Endothelial cell of umbilical vein (primary cell): Measurements from ENCODE around the gene IFNG-AS1. TPM values are rescaled to one million over a fixed set of nuclear protein-coding genes. Genes with fewer than 3 reads are reported as not detected.
A peak's percentile ranks its signal among the peaks of the same experiment; 100 is the strongest.

Experiments
- Bru-seq: library from RNA; stranded (reverse); fragments of 400-500 nt; gene quantifications from one replicate; lab custom pipeline; 2021; lab: Mats Ljungman, UMichigan
- BruChase-seq, 2 experiments: library from RNA; stranded (reverse); fragments of 400-500 nt; gene quantifications; one replicate each; lab custom pipeline; 2021; lab: Mats Ljungman, UMichigan
- BruUV-seq: library from RNA; stranded (reverse); fragments of 400-500 nt; replicated peaks from 2 replicates; lab custom pipeline; 2021; lab: Mats Ljungman, UMichigan
- CTCF ChIA-PET: fragments of 300-600, 350-600 bp; sonication (Branson Sonifier 250); formaldehyde crosslinking; loops from one replicate; lab custom pipeline; 2021; ENCODE audit warnings: antibody characterized with exemption, inconsistent platforms; lab: Charles Lee
- POLR2A ChIA-PET: fragments of 300-600, 350-600 bp; sonication (Branson Sonifier 250); formaldehyde crosslinking; loops from one replicate; lab custom pipeline; 2021; ENCODE audit warnings: antibody characterized with exemption, inconsistent platforms; lab: Charles Lee
- DNase-seq: peaks from one replicate; pipeline ENCODE4 v3.0.0-alpha.2; 2011; ENCODE audit warnings: low read depth, low spot score
- FAIRE-seq: peaks from 2 replicates; lab custom pipeline; 2011; peaks lifted over from hg19 to GRCh38; lab: Jason Lieb, UNC
- H2AFZ ChIP-seq: 2 replicates; pipeline ENCODE4 v1.6.0; 2012; ENCODE audit warnings: low read depth, low read length, control low read depth, inconsistent platforms
- H3K27ac ChIP-seq: 2 replicates; pipeline ENCODE4 v1.5.1; 2011; ENCODE audit warnings: low read depth, mild to moderate bottlenecking, control low read depth, low read length, moderate library complexity; ENCODE audit not compliant: insufficient read depth
- H3K27me3 ChIP-seq, 2 experiments: 2 replicates each; pipeline versions ENCODE4 v1.6.0 to v1.6.1; 2011; ENCODE audit warnings: low read length in 2 of 2, mixed read lengths in 1 of 2; ENCODE audit not compliant: control insufficient read depth in 2 of 2, insufficient read depth in 2 of 2
- H3K36me3 ChIP-seq, 2 experiments: 2 replicates in 1 of 2; 3 replicates in 1 of 2; pipeline ENCODE4 v1.5.1; 2011; ENCODE audit warnings: low read length in 2 of 2, mild to moderate bottlenecking in 1 of 2, moderate library complexity in 1 of 2; ENCODE audit not compliant: control insufficient read depth in 2 of 2, insufficient read depth in 2 of 2; ENCODE audit errors: extremely low read depth in 1 of 2
- H3K4me1 ChIP-seq: 3 replicates; pipeline ENCODE4 v1.5.1; 2011; ENCODE audit warnings: mild to moderate bottlenecking, low read length; ENCODE audit not compliant: control insufficient read depth, insufficient read depth; ENCODE audit errors: extremely low read depth
- H3K4me2 ChIP-seq: 2 replicates; pipeline ENCODE4 v1.6.1; 2011; ENCODE audit warnings: low read length, control low read depth, mixed read lengths; ENCODE audit not compliant: insufficient read depth
- H3K4me3 ChIP-seq, 3 experiments: fragments of 200-600 bp in 1 of 3; sonication (generic), shearing (Covaris generic) in 1 of 3; replicated peaks in 1 of 3; 2 replicates each; pipeline ENCODE4 v1.5.1; 2011 to 2016; ENCODE audit warnings: control low read depth in 3 of 3, low read length in 3 of 3, mild to moderate bottlenecking in 2 of 3, inconsistent platforms in 1 of 3, low read depth in 1 of 3, moderate library complexity in 1 of 3; ENCODE audit not compliant: insufficient read depth in 1 of 3
- H3K79me2 ChIP-seq: 2 replicates; pipeline ENCODE4 v1.6.0; 2012; ENCODE audit warnings: low read length, inconsistent platforms; ENCODE audit not compliant: control insufficient read depth, insufficient read depth
- H3K9ac ChIP-seq: replicated peaks from 2 replicates; pipeline ENCODE3; 2011; ENCODE audit warnings: low read length, control low read depth; ENCODE audit not compliant: insufficient read depth; ENCODE audit errors: extremely low read depth
- H3K9me1 ChIP-seq: replicated peaks from 3 replicates; pipeline ENCODE4 v1.6.0; 2011; ENCODE audit warnings: mild to moderate bottlenecking, low read length; ENCODE audit not compliant: control insufficient read depth, insufficient read depth; ENCODE audit errors: extremely low read depth
- H3K9me3 ChIP-seq: replicated peaks from 2 replicates; pipeline ENCODE4 v1.5.1; 2012; ENCODE audit warnings: low read length, inconsistent platforms; ENCODE audit not compliant: control insufficient read depth, insufficient read depth
- H4K20me1 ChIP-seq: replicated peaks from 2 replicates; pipeline ENCODE3; 2011; ENCODE audit warnings: mild to moderate bottlenecking, low read length; ENCODE audit not compliant: control insufficient read depth, insufficient read depth; ENCODE audit errors: extremely low read depth
- FOS ChIP-seq: IDR thresholded peaks from 2 replicates; pipeline ENCODE4 v1.6.1; 2011; ENCODE audit warnings: mild to moderate bottlenecking, low read length, moderate library complexity, borderline replicate concordance; ENCODE audit not compliant: insufficient read depth
- GATA2 ChIP-seq: IDR thresholded peaks from 2 replicates; pipeline ENCODE4 v1.7.0; 2011; ENCODE audit warnings: low read depth, mild to moderate bottlenecking, moderate library complexity, mixed read lengths, low read length; ENCODE audit not compliant: insufficient read length, insufficient read depth
- JUN ChIP-seq: IDR thresholded peaks from 2 replicates; pipeline ENCODE4 v1.6.1; 2011; ENCODE audit warnings: borderline replicate concordance, low read depth; ENCODE audit not compliant: insufficient read length, insufficient read depth
- MYC ChIP-seq: IDR thresholded peaks from one replicate; pipeline ENCODE4 v1.6.1; 2011; ENCODE audit warnings: mild to moderate bottlenecking, low read depth, low read length
- POLR2A ChIP-seq: IDR thresholded peaks from 2 replicates; pipeline ENCODE4 v1.6.1; 2012; ENCODE audit warnings: low read depth, mild to moderate bottlenecking, control low read depth, low read length
- POLR2AphosphoS5 ChIP-seq: IDR thresholded peaks from 2 replicates; pipeline ENCODE4 v1.6.1; 2012; ENCODE audit warnings: low read depth, mild to moderate bottlenecking, control low read depth, low read length, moderate library complexity; ENCODE audit not compliant: insufficient read depth
- dilution Hi-C: fragments of 300-500 bp; cut with MboI; formaldehyde crosslinking; loops from one replicate; pipeline ENCODE4 v1.15.0; 2019; ENCODE audit warnings: low sequenced_read_pairs; ENCODE audit not compliant: extremely low pct_ligation_motif_present
- intact Hi-C: fragments of 100-400 bp; cut with micrococcal nuclease; formaldehyde crosslinking; loops from one replicate; pipeline ENCODE4 v1.10.0; 2022
- long read RNA-seq: library from polyadenylated mRNA; stranded (forward); transcript quantifications from one replicate; pipeline ENCODE4 v2.0.0, GENCODE V29; 2021
- polyA minus RNA-seq, 3 experiments: library from RNA; depleted of rRNA, polyadenylated mRNA; stranded (reverse); fragments of >200 nt; gene quantifications; 1 replicate in 1 of 3; 2 replicates in 2 of 3; pipeline ENCODE4 v1.2.3, GENCODE V29; 2011
- polyA plus RNA-seq, 4 experiments: library from polyadenylated mRNA; depleted of rRNA in 3 of 4; stranded (reverse) in 3 of 4; unstranded in 1 of 4; fragments of >200 nt; gene quantifications; 2 replicates each; pipeline versions ENCODE4 v1.2.1 to v1.2.3, GENCODE V29; 2011 to 2012; ENCODE audit warnings: missing spikeins in 1 of 4
- total RNA-seq: library from RNA; stranded (reverse); gene quantifications from 2 replicates; pipeline ENCODE4 v1.2.3, GENCODE V29; 2021
- TF ChIP-seq, protein P1 (sequence below), 2 donors: IDR thresholded peaks; 1 replicate in 1 of 2; 2 replicates in 1 of 2; pipeline ENCODE4 v1.5.1; 2011; ENCODE audit warnings: low read length in 2 of 2, mild to moderate bottlenecking in 2 of 2, moderate library complexity in 2 of 2, control low read depth in 1 of 2, inconsistent platforms in 1 of 2, low read depth in 1 of 2; ENCODE audit not compliant: insufficient read depth in 1 of 2; ENCODE audit errors: extremely low read depth in 1 of 2
- TF ChIP-seq, protein P2 (sequence below): IDR thresholded peaks from 2 replicates; pipeline ENCODE4 v1.6.1; 2011; ENCODE audit not compliant: insufficient read depth, insufficient read length

IFNG-AS1 gene
- total RNA-seq (not detected in 2 replicates), polyA plus RNA-seq (not detected in 2 replicates), polyA minus RNA-seq (not detected in 2 replicates), Bru-seq, nascent RNA (percentile 1 among the genes with signal in this experiment), BruChase-seq, experiment 1, labeled RNA remaining after a 6-hour chase (not detected), BruChase-seq, experiment 2, labeled RNA remaining after a 2-hour chase (not detected)
- not detected in 2 replicates for polyA plus RNA-seq (2011; cell fraction: cytosol; rRNA removed)
- not detected in 2 replicates for polyA plus RNA-seq (2011; cell fraction: nucleus; rRNA removed)
- not detected in 2 replicates for polyA plus RNA-seq (2012)
- not detected for polyA minus RNA-seq (2011; cell fraction: cytosol; rRNA and poly(A)+ RNA removed)
- not detected in 2 replicates for polyA minus RNA-seq (2011; cell fraction: nucleus; rRNA and poly(A)+ RNA removed)
- long read RNA-seq: 0 reads

DNA sequence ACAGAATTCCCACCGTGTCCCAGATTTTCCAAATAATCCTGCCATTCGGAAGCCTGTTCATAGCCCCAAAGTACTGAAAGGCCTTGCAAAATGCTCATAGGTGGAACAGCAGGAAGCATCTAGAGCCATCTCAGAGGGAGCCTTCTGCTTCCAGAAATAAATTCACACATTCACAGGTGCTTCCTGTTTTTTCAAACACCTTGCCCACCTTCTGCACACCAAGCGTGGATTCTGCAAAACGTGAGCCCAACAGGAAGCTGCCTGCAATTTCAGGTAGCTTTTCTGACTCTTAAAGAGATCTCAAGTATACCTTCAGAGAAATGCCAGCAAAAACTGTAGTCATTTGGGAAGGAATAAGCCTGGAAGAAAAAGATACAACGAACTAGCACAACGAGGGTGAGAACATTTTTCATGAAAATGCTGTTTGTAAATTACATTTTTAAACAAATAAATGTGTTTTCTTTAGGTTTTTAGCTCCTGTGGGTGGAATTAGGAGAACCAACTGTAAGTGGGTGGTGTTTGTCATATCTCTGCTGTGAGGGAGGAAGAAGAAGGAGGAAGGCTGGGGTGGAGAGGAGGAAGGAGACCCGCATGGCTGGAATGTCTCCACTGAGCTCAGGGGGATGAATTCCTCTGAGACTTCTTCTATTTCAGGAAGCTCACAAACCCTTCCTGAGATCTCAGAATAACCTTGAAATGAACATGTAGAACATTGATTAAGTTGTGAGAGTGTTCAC is at the start of gene IFNG-AS1:
Gene IFNG-AS1 (plus strand): TSS at position 264 of the 737 bp plus-strand sequence.
- Histone ChIP-seq H3K27ac (no peak within 1 kb of the TSS), H2AFZ (no peak within 1 kb of the TSS), H3K9ac (no peak within 1 kb of the TSS), H3K36me3 (no peaks in the 10 kb centered on the region), H3K4me3 (no peak within 1 kb of the TSS), H4K20me1 (no peaks in the 10 kb centered on the region), H3K9me3 (no peaks in the 10 kb centered on the region), H3K79me2 (no peaks in the 10 kb centered on the region), H3K4me1 (no peaks in the 10 kb centered on the region), H3K27me3 (no peaks in the 10 kb centered on the region), H3K9me1 (no peaks in the 10 kb centered on the region), H3K4me2 (no peak within 1 kb of the TSS)
- DNase-seq: no peak
- TF ChIP-seq GATA2: no peak
- TF ChIP-seq JUN: no peak
- no peak for TF ChIP-seq POLR2AphosphoS5
- TF ChIP-seq, protein P1, sequence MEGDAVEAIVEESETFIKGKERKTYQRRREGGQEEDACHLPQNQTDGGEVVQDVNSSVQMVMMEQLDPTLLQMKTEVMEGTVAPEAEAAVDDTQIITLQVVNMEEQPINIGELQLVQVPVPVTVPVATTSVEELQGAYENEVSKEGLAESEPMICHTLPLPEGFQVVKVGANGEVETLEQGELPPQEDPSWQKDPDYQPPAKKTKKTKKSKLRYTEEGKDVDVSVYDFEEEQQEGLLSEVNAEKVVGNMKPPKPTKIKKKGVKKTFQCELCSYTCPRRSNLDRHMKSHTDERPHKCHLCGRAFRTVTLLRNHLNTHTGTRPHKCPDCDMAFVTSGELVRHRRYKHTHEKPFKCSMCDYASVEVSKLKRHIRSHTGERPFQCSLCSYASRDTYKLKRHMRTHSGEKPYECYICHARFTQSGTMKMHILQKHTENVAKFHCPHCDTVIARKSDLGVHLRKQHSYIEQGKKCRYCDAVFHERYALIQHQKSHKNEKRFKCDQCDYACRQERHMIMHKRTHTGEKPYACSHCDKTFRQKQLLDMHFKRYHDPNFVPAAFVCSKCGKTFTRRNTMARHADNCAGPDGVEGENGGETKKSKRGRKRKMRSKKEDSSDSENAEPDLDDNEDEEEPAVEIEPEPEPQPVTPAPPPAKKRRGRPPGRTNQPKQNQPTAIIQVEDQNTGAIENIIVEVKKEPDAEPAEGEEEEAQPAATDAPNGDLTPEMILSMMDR (IDR thresholded peaks at IDR 0.05; ENCODE audit: extremely low read depth in 1 of 2, insufficient read depth in 1 of 2, low read depth in 1 of 2, low read length in 2 of 2): no peak
- TF ChIP-seq POLR2A: no peak
- TF ChIP-seq MYC: no peak
- TF ChIP-seq, protein P2, sequence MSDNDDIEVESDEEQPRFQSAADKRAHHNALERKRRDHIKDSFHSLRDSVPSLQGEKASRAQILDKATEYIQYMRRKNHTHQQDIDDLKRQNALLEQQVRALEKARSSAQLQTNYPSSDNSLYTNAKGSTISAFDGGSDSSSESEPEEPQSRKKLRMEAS: no peak
- no peak for TF ChIP-seq FOS
- no TSS peak for BruUV-seq
- FAIRE-seq: no peak
- ChIA-PET POLR2A (no interaction called here), CTCF (no interaction called here)
- dilution Hi-C loops (no loop called here), intact Hi-C loops (no loop called here)
